C4-2B (cell line): ENCODE data around the gene TPPP.

Source experiments
- ZFX ChIP-seq: fragments of 450-650 bp; IDR thresholded peaks from 2 replicates; pipeline ENCODE4 v1.6.1; 2017
- TF ChIP-seq, protein P1 (sequence below): fragments of 450-650 bp; conservative IDR thresholded peaks from 2 replicates; pipeline ENCODE4 v1.5.1; 2017; ENCODE audit warnings: mild to moderate bottlenecking

DNA sequence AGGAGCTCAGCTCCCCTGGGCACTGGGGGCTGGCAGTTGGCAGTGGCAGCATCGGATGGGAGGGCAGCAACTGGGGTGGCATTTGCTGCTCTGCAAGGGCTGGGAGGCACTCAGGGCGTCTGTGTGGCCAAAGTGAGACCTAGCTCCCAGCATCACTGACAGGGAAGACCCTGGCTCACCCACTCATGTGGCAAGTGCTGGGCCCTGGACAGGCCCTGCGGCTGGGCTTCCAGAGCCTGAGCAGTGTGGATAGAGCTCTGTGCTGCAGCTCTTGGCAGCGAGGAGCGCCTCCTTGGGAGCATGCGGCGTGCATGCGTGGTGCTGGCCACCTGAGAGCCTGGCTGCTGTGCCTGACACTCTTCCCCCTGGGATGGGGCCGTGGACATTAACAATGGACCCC lies 70.8 kb downstream of the TPPP start:
- TF ChIP-seq, protein P1, sequence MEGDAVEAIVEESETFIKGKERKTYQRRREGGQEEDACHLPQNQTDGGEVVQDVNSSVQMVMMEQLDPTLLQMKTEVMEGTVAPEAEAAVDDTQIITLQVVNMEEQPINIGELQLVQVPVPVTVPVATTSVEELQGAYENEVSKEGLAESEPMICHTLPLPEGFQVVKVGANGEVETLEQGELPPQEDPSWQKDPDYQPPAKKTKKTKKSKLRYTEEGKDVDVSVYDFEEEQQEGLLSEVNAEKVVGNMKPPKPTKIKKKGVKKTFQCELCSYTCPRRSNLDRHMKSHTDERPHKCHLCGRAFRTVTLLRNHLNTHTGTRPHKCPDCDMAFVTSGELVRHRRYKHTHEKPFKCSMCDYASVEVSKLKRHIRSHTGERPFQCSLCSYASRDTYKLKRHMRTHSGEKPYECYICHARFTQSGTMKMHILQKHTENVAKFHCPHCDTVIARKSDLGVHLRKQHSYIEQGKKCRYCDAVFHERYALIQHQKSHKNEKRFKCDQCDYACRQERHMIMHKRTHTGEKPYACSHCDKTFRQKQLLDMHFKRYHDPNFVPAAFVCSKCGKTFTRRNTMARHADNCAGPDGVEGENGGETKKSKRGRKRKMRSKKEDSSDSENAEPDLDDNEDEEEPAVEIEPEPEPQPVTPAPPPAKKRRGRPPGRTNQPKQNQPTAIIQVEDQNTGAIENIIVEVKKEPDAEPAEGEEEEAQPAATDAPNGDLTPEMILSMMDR = no peak
- TF ChIP-seq ZFX = no peak
